BJ (cell line): Measurements from ENCODE around the gene RORC. TPM values are rescaled to one million over a fixed set of nuclear protein-coding genes. Genes with fewer than 3 reads are reported as not detected.
"Not testable (repeated sequence)": the region's sequence is repeated elsewhere in the genome, so short reads cannot be mapped to it uniquely, and the experiment has no call there.

Source experiments
- CTCF ChIA-PET: fragments of 350-600 bp; formaldehyde crosslinking; extraction: SDS; loops from one replicate; lab custom pipeline; 2021; ENCODE audit warnings: antibody characterized with exemption, inconsistent platforms; lab: Yijun Ruan, JAX
- POLR2A ChIA-PET: fragments of 300-600 bp; sonication (Branson Sonifier 250); formaldehyde crosslinking; extraction: SDS; loops from one replicate; lab custom pipeline; 2021; ENCODE audit warnings: antibody characterized with exemption; lab: Charles Lee
- DNase-seq: peaks from one replicate; pipeline ENCODE4 v3.0.0-alpha.2; 2011; ENCODE audit warnings: low read depth
- H3K27me3 ChIP-seq: 2 replicates; pipeline ENCODE4 v1.6.0; 2011; ENCODE audit warnings: low read length; ENCODE audit not compliant: control insufficient read depth, insufficient read depth
- H3K36me3 ChIP-seq: 2 replicates; pipeline ENCODE4 v1.5.1; 2011; ENCODE audit warnings: low read length; ENCODE audit not compliant: control insufficient read depth, insufficient read depth
- H3K4me3 ChIP-seq: 2 replicates; pipeline ENCODE4 v1.5.1; 2011; ENCODE audit warnings: low read depth, mild to moderate bottlenecking, control low read depth, low read length
- polyA plus RNA-seq: library from polyadenylated mRNA; depleted of rRNA; stranded (reverse); fragments of >200 nt; gene quantifications from 2 replicates; pipeline ENCODE4 v1.2.3, GENCODE V29; 2011
- TF ChIP-seq, protein P1 (sequence below): IDR thresholded peaks from 2 replicates; pipeline ENCODE4 v1.5.1; 2011; ENCODE audit warnings: low read depth, mild to moderate bottlenecking, control low read depth, inconsistent platforms, low read length, moderate library complexity; ENCODE audit not compliant: insufficient read depth

Gene RORC
- polyA plus RNA-seq, 1 experiment, result not detected

DNA sequence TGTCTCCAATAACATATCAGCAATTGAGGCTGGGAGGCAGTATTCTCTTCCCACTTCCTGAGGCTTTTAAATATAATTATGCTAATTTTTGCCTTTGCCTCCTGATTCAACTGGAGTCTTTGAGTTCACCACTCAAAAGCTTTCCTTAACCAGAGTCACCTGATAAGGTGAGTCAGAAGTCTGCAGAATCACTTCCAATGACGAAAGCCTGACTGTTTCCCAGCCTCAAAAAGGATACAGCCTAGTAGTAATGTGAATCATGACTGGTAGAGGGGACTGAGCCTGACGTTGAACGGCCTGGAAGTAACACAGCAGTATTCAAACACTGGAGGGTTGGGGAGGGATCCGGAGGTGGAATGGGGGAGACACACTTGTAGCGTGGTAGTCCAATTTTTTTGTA is 57.9 kb downstream of the RORC start:
- ChIA-PET POLR2A (no interaction called here), CTCF (no interaction called here)
- Histone ChIP-seq H3K4me3 (no peak overlapping the region), H3K27me3 (no peaks in the 10 kb centered on the region), H3K36me3 (no peaks in the 10 kb centered on the region)
- TF ChIP-seq, protein P1, sequence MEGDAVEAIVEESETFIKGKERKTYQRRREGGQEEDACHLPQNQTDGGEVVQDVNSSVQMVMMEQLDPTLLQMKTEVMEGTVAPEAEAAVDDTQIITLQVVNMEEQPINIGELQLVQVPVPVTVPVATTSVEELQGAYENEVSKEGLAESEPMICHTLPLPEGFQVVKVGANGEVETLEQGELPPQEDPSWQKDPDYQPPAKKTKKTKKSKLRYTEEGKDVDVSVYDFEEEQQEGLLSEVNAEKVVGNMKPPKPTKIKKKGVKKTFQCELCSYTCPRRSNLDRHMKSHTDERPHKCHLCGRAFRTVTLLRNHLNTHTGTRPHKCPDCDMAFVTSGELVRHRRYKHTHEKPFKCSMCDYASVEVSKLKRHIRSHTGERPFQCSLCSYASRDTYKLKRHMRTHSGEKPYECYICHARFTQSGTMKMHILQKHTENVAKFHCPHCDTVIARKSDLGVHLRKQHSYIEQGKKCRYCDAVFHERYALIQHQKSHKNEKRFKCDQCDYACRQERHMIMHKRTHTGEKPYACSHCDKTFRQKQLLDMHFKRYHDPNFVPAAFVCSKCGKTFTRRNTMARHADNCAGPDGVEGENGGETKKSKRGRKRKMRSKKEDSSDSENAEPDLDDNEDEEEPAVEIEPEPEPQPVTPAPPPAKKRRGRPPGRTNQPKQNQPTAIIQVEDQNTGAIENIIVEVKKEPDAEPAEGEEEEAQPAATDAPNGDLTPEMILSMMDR, result no peak
- DNase-seq, result no peak

DNA sequence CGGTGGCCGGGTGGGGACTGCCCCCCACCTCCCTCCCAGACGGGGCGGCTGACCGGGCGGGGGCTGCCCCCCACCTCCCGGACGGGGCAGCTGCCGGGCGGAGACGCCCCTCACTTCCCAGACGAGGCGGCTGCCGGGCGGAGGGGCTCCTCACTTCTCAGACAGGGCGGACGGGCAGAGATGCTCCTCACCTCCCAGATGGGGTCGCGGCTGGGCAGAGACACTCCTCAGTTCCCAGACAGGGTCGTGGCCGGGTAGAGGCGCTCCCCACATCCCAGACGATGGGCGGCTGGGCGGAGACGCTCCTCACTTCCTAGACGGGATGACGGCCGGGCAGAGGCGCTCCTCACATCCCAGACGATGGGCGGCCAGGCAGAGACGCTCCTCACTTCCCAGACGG is 62.3 kb downstream of the RORC start:
- POLR2A ChIA-PET, CTCF ChIA-PET, H3K4me3 ChIP-seq, H3K27me3 ChIP-seq, DNase-seq, H3K36me3 ChIP-seq: not testable (repeated sequence)

DNA sequence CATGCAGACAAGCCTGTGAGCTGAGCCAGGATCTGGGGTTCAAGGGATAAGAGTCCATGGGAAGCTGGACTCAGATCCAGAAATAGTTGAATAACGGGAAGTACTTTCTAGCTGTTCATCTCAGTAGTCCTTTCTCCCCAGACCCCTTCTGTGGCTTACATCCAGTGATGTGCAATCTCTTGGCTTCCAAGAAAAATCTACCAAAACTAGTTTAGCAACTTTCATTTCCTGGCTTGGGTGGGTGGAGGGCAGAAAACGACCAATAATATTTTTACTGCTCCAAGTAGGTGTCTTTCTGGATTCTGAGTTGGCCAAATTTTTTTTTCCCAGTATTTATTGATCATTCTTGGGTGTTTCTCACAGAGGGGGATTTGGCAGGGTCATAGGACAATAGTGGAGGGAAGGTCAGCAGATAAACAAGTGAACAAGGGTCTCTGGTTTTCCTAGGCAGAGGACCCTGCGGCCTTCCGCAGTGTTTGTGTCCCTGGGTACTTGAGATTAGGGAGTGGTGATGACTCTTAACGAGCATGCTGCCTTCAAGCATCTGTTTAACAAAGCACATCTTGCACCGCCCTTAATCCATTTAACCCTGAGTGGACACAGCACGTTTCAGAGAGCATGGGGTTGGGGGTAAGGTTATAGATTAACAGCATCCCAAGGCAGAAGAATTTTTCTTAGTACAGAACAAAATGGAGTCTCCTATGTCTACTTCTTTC is 63.1 kb downstream of the RORC start:
- H3K4me3 ChIP-seq, H3K27me3 ChIP-seq, POLR2A ChIA-PET, H3K36me3 ChIP-seq, CTCF ChIA-PET, DNase-seq: not testable (repeated sequence)

DNA sequence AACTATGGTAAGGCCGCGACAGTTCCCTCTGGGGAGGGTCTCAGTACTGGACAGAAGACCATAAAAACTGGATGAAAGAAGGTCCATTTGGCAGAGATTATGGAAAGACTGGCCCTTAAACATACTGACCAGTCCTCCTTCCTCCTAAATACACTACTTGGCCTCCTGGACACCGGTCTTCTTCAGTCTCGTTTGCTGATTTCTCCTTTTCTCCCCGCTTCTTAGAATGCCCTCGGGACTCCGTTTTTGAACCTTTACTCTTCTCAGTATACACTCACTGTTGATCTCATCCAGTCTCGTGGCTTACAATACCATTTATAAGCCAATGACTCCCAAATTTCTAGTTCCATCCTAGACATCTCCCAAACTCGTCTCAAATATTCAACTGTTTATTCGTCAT is 67.6 kb downstream of the RORC start:
- CTCF ChIA-PET, result interaction anchor here (1.7 kb wide), 1 partner anchor 29 kb away, joined by 6 read pairs; no protein-coding TSS in a partner anchor
- Histone ChIP-seq H3K36me3 (peaks cover 7% of the 10 kb centered on the region), H3K27me3 (no peaks in the 10 kb centered on the region), H3K4me3 (peak overlapping the region; percentile 89)
- no peak for DNase-seq
- TF ChIP-seq, protein P1, result no peak
- POLR2A ChIA-PET, result no interaction called here

DNA sequence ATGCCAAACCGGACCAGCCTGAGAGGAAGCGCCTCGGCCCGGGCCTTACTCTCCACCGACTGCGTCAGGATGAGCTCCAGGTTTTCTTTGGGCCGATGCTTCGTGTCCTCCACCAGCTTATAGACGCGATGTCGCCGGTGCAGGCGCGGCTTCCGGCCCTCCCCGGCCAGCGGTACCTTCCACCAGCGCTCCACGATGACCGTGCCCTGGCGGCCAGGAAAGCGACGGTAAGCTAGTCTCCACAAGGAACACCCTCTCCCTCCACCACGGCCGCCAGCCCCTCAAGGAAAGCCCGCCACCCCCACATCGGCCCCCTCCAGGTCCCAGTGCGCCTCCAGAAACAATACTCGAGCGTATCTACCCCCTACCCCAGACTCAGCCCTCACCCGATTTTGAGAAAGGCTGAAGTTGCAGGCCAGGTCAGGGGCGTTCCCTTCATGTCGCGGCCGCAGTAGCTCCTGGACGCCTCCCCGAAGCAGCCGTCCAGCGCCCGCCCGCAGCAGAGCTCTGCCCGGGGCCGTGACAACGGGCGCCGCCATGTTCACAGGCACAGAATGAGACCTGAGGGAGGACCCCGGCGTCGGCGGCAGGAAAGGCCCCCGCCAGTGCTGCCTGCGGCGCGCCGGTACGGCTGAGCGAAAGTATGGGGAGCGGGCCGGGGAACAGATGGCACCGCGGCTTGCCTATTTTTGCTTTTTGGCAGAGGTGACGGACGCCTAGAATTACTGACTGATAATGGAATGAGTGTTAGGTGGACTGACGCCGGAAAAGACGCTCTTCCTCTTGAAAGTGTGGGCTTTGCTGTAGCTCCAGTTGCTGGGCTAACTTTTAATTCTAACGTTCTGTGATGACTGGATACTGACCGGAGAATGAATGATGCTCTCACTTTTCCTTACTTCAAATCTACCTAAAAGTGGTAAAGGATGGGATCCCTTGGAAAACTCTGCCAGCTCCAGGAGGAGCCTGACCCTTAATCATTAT is 68.4 kb downstream of the RORC start, which contains the start of gene MRPL9:
Gene MRPL9 (minus strand): TSS at position 556 of the 981 bp plus-strand sequence. CDS start 17 bp downstream, at position 539.
- peaks cover 7% of the 10 kb centered on the region for H3K36me3 ChIP-seq
- ChIA-PET CTCF (interaction anchor here (0.6 to 1.9 kb wide), 3 partner anchors 11 to 74 kb away, joined by 3 to 6 read pairs (median 5); no protein-coding TSS in a partner anchor), POLR2A (interaction anchor here (0.6 kb wide), 1 partner anchor 436 kb away, joined by 3 read pairs; the partner anchor contains the start of gene PI4KB)
- TF ChIP-seq, protein P1, result no peak
- H3K27me3 ChIP-seq, result no peaks in the 10 kb centered on the region
- peak; percentile 23 for DNase-seq
- H3K4me3 ChIP-seq, result peak within 1 kb of the TSS; percentile 89
